SK-N-SH (cell line): ENCODE measurements around the gene SH3TC1. TPM values are rescaled to one million over a fixed set of nuclear protein-coding genes. Genes with fewer than 3 reads are reported as not detected.

Source experiments
- CTCF ChIA-PET: fragments of 300-600, 350-600 bp; formaldehyde crosslinking; extraction: SDS; loops from one replicate; lab custom pipeline; 2021; lab: Yijun Ruan, JAX
- POLR2A ChIA-PET: fragments of 350-600 bp; sonication (Branson Sonifier 250); formaldehyde crosslinking; extraction: SDS; loops from one replicate; lab custom pipeline; 2020; ENCODE audit warnings: antibody characterized with exemption, inconsistent platforms; lab: Yijun Ruan, JAX
- DNase-seq: peaks from one replicate; pipeline ENCODE4 v3.0.0; 2012
- H2AFZ ChIP-seq: fragments of 200-600 bp; sonication (generic); 2 replicates; pipeline ENCODE4 v1.8.1; 2016; ENCODE audit warnings: antibody characterized with exemption, mild to moderate bottlenecking, low read depth
- H3F3A ChIP-seq: fragments of 200-600 bp; sonication (generic); replicated peaks from 2 replicates; pipeline ENCODE3; 2016; ENCODE audit warnings: antibody characterized with exemption, mild to moderate bottlenecking; ENCODE audit not compliant: insufficient read depth
- H3K27ac ChIP-seq, 2 experiments: fragments of 200-500 bp in 1 of 2; fragments of 200-600 bp in 1 of 2; sonication (Bioruptor generic) in 1 of 2; sonication (generic), shearing (Covaris generic) in 1 of 2; 2 replicates each; pipeline versions ENCODE4 v1.5.1 to v1.6.1; 2014 to 2016; ENCODE audit warnings: low read depth in 2 of 2, inconsistent platforms in 1 of 2, low read length in 1 of 2, mild to moderate bottlenecking in 1 of 2, mixed read lengths in 1 of 2
- H3K27me3 ChIP-seq: fragments of 200-600 bp; sonication (generic), shearing (Covaris generic); 2 replicates; pipeline ENCODE4 v1.6.1; 2016; ENCODE audit warnings: mixed run types; ENCODE audit not compliant: insufficient read depth
- H3K36me3 ChIP-seq, 2 experiments: fragments of 200-500 bp in 1 of 2; fragments of 200-600 bp in 1 of 2; sonication (Bioruptor generic) in 1 of 2; sonication (generic) in 1 of 2; replicated peaks in 1 of 2; 2 replicates each; pipeline versions ENCODE3 to v1.5.1; 2014 to 2016; ENCODE audit warnings: low read length in 1 of 2, mild to moderate bottlenecking in 1 of 2; ENCODE audit not compliant: insufficient read depth in 2 of 2, control insufficient read depth in 1 of 2
- H3K4me1 ChIP-seq, 2 experiments: fragments of 200-500 bp in 1 of 2; fragments of 200-600 bp in 1 of 2; sonication (Bioruptor generic) in 1 of 2; sonication (generic), shearing (Covaris generic) in 1 of 2; 2 replicates each; pipeline versions ENCODE4 v1.5.1 to v1.6.1; 2014 to 2016; ENCODE audit warnings: low read depth in 1 of 2, low read length in 1 of 2, mixed run types in 1 of 2; ENCODE audit not compliant: insufficient read depth in 2 of 2, control insufficient read depth in 1 of 2
- H3K4me2 ChIP-seq: fragments of 200-600 bp; sonication (generic), shearing (Covaris generic); 2 replicates; pipeline ENCODE4 v1.6.1; 2017; ENCODE audit warnings: mixed run types
- H3K4me3 ChIP-seq, 2 experiments: fragments of 200-500 bp in 1 of 2; fragments of 200-600 bp in 1 of 2; sonication (Bioruptor generic) in 1 of 2; sonication (generic), shearing (Covaris generic) in 1 of 2; 2 replicates each; pipeline versions ENCODE4 v1.5.1 to v1.8.1; 2014 to 2016; ENCODE audit warnings: low read depth in 2 of 2, inconsistent platforms in 1 of 2, low read length in 1 of 2, mild to moderate bottlenecking in 1 of 2, mixed read lengths in 1 of 2, moderate library complexity in 1 of 2
- H3K79me2 ChIP-seq: fragments of 200-600 bp; sonication (generic); 2 replicates; pipeline ENCODE4 v1.8.1; 2017; ENCODE audit warnings: mild to moderate bottlenecking; ENCODE audit not compliant: insufficient read depth
- H3K9ac ChIP-seq: fragments of 200-600 bp; sonication (generic); 2 replicates; pipeline ENCODE4 v1.6.1; 2017; ENCODE audit warnings: mixed run types
- H3K9me2 ChIP-seq: fragments of 200-600 bp; sonication (generic); 2 replicates; pipeline ENCODE4 v1.6.1; 2017; ENCODE audit warnings: mixed run types
- H3K9me3 ChIP-seq: fragments of 200-600 bp; sonication (generic); 2 replicates; pipeline ENCODE4 v1.6.1; 2017; ENCODE audit warnings: mixed run types, mild to moderate bottlenecking, moderate library complexity
- H4K20me1 ChIP-seq: fragments of 200-600 bp; sonication (generic); 2 replicates; pipeline ENCODE4 v1.6.1; 2017; ENCODE audit warnings: mild to moderate bottlenecking, mixed run types; ENCODE audit not compliant: insufficient read depth
- ELF1 ChIP-seq: IDR thresholded peaks from 2 replicates; pipeline ENCODE4 v1.4.0; 2012
- EZH2phosphoT487 ChIP-seq: fragments of 200-600 bp; sonication (generic); IDR thresholded peaks from 2 replicates; pipeline ENCODE4 v1.6.1; 2017; ENCODE audit warnings: low read depth, mixed run types, mild to moderate bottlenecking, antibody characterized with exemption, moderate library complexity, borderline replicate concordance
- FOSL2 ChIP-seq: IDR thresholded peaks from 2 replicates; pipeline ENCODE4 v1.4.0; 2012; ENCODE audit warnings: low read depth, mild to moderate bottlenecking, moderate library complexity, borderline replicate concordance
- FOXJ3 ChIP-seq: sonication (generic); formaldehyde crosslinking; IDR thresholded peaks from 2 replicates; pipeline ENCODE4 v1.5.1; 2020; ENCODE audit warnings: mild to moderate bottlenecking, missing genetic modification reagents
- FOXM1 ChIP-seq: IDR thresholded peaks from 2 replicates; pipeline ENCODE4 v1.4.0; 2012; ENCODE audit warnings: low read depth, mild to moderate bottlenecking
- IRF3 ChIP-seq: fragments of 150-350 bp; IDR thresholded peaks from 2 replicates; pipeline ENCODE4 v1.6.1; 2016; ENCODE audit warnings: mild to moderate bottlenecking, low read depth, low read length
- MEF2A ChIP-seq: IDR thresholded peaks from 2 replicates; pipeline ENCODE4 v1.4.0; 2012; ENCODE audit warnings: low read depth, borderline replicate concordance
- NFIC ChIP-seq: IDR thresholded peaks from 2 replicates; pipeline ENCODE4 v1.4.0; 2012; ENCODE audit warnings: borderline replicate concordance
- NRF1 ChIP-seq: IDR thresholded peaks from 2 replicates; pipeline ENCODE4 v1.6.1; 2012; ENCODE audit warnings: low read depth, mild to moderate bottlenecking, low read length
- RAD21 ChIP-seq: IDR thresholded peaks from 2 replicates; pipeline ENCODE4 v1.6.1; 2012; ENCODE audit warnings: mild to moderate bottlenecking, low read length
- RFX5 ChIP-seq: IDR thresholded peaks from 2 replicates; pipeline ENCODE4 v1.6.1; 2012; ENCODE audit warnings: mild to moderate bottlenecking, improper control_type of control experiment, low read length
- RXRA ChIP-seq: IDR thresholded peaks from 2 replicates; pipeline ENCODE4 v1.4.0; 2012; ENCODE audit warnings: low read depth, mild to moderate bottlenecking, borderline replicate concordance
- SIN3A ChIP-seq: IDR thresholded peaks from 2 replicates; pipeline ENCODE4 v1.6.1; 2012; ENCODE audit warnings: low read depth, mild to moderate bottlenecking, low read length, moderate library complexity, borderline replicate concordance
- SMC3 ChIP-seq: IDR thresholded peaks from 2 replicates; pipeline ENCODE4 v1.6.1; 2012; ENCODE audit warnings: low read depth, low read length, improper control_type of control experiment
- TAF1 ChIP-seq: IDR thresholded peaks from 2 replicates; pipeline ENCODE4 v1.6.1; 2012; ENCODE audit warnings: low read depth, mild to moderate bottlenecking, low read length, moderate library complexity, borderline replicate concordance
- TCF12 ChIP-seq: IDR thresholded peaks from 2 replicates; pipeline ENCODE4 v1.4.0; 2012
- USF1 ChIP-seq: IDR thresholded peaks from 2 replicates; pipeline ENCODE4 v1.4.0; 2012; ENCODE audit warnings: low read depth, borderline replicate concordance
- USF2 ChIP-seq: fragments of 150-350 bp; IDR thresholded peaks from 2 replicates; pipeline ENCODE4 v1.6.1; 2017; ENCODE audit warnings: antibody characterized with exemption, low read length, low read depth, borderline replicate concordance
- YY1 ChIP-seq: IDR thresholded peaks from 2 replicates; pipeline ENCODE4 v1.4.0; 2012; ENCODE audit warnings: low read depth, mild to moderate bottlenecking
- WGBS: methylation state at CpG from one replicate; pipeline ENCODE4 v1.1.6; 2017; ENCODE audit warnings: low lambda C conversion rate; 5-methylcytosine and 5-hydroxymethylcytosine counted together
- polyA plus RNA-seq, 3 experiments: library from polyadenylated mRNA; depleted of rRNA; stranded (reverse); fragments of >200 nt; gene quantifications; 2 replicates each; pipeline ENCODE4 v1.2.3, GENCODE V29; 2012

SH3TC1 gene
- polyA plus RNA-seq, 1 of the 3 experiments (the other 2 are of a cell fraction), result 2.7 TPM

- Histone ChIP-seq H3K4me3 (no peak overlapping the region), H3K27me3 (no peaks in the 10 kb centered on the region), H3K9me2 (no peaks in the 10 kb centered on the region), H3K79me2 (no peaks in the 10 kb centered on the region), H3K9me3 (no peaks in the 10 kb centered on the region), H2AFZ (no peak overlapping the region), H4K20me1 (no peaks in the 10 kb centered on the region), H3K4me2 (no peak overlapping the region), H3K4me1 (peaks cover 0 to 12% of the 10 kb centered on the region in 2 experiments; a peak in 1 of 4 replicates), H3F3A (no peaks in the 10 kb centered on the region), H3K27ac (no peak overlapping the region), H3K36me3 (no peaks in the 10 kb centered on the region), H3K9ac (no peak overlapping the region)
- TF ChIP-seq NRF1, result no peak
- TF ChIP-seq SIN3A, result no peak
- TF ChIP-seq ELF1, result no peak
- TF ChIP-seq TAF1, result no peak
- TF ChIP-seq USF1, result no peak
- TF ChIP-seq MEF2A, result no peak
- TF ChIP-seq RXRA, result no peak
- TF ChIP-seq RFX5, result no peak
- no peak for TF ChIP-seq RAD21
- TF ChIP-seq FOXJ3 (CRISPR knock-in tag), result no peak
- TF ChIP-seq FOSL2, result no peak
- no peak for TF ChIP-seq SMC3
- TF ChIP-seq IRF3, result no peak
- TF ChIP-seq FOXM1, result no peak
- no peak for TF ChIP-seq TCF12
- TF ChIP-seq USF2, result no peak
- TF ChIP-seq NFIC, result no peak
- no peak for TF ChIP-seq EZH2phosphoT487
- TF ChIP-seq YY1, result no peak
- no peak for DNase-seq
- 100% methylated on average over 1 of the region's 13 CpGs for WGBS
- ChIA-PET CTCF (interaction anchor here (0.9 to 5.2 kb wide), 4 partner anchors 9 to 167 kb away, joined by 3 to 45 read pairs (median 5); no protein-coding TSS in a partner anchor), POLR2A (no interaction called here)
Observed at GRCh38 chr4:8235224-8235623, 36.1 kb downstream of the SH3TC1 start.
